Measurements from ENCODE around the gene DNM2. TPM values are rescaled to one million over a fixed set of nuclear protein-coding genes. Genes with fewer than 3 reads are reported as not detected.

Gene DNM2
- total and polyA plus RNA-seq, 7 experiments from 2014 or later, result 49.1 to 340 (median 269) TPM

- Histone ChIP-seq H3K27me3 (ENCODE audit: control insufficient read depth in 2 of 2, insufficient read depth in 2 of 2, low read length in 2 of 2) (no peaks in the 10 kb centered on the region), H3K27ac (ENCODE audit: low read depth, low read length) (no peak overlapping the region), H3K4me3 (ENCODE audit: low read length) (no peak overlapping the region), H3K36me3 (ENCODE audit: control insufficient read depth in 2 of 3, insufficient read depth in 3 of 3, low read length in 3 of 3) (peaks cover 46 to 97% (median 55%) of the 10 kb centered on the region in 3 experiments), H3K9me3 (ENCODE audit: control insufficient read depth in 2 of 3, low read length in 3 of 3) (no peaks in the 10 kb centered on the region), H3K4me1 (ENCODE audit: control insufficient read depth in 2 of 2, insufficient read depth in 2 of 2, low read length in 2 of 2) (no peaks in the 10 kb centered on the region)
- no peak overlapping the region for H3K27ac Mint-ChIP-seq
- H3K4me1 Mint-ChIP-seq, result no peaks in the 10 kb centered on the region
- no peak overlapping the region for H3K4me3 Mint-ChIP-seq
- intact Hi-C loops (cut with micrococcal nuclease), result no loop called here
- POLR2A ChIA-PET, result interaction anchor here (0.9 kb wide), 2 partner anchors 29 to 33 kb away, joined by 3 read pairs; no protein-coding TSS in a partner anchor
- DNase-seq, result no peak
- no peaks in the 10 kb centered on the region for H3K9me3 Mint-ChIP-seq
- ATAC-seq, result no peak
- CTCF ChIA-PET, result no interaction called here
- H3K27me3 Mint-ChIP-seq, result no peaks in the 10 kb centered on the region
- peaks cover 0 to 34% (median 5%) of the 10 kb centered on the region in 5 donors for H3K36me3 Mint-ChIP-seq
Observed at GRCh38 chr19:10682397-10683063, 35.3 kb upstream of the DNM2 start.

- CTCF ChIA-PET, result no interaction called here
- DNase-seq (no peak), ATAC-seq (no peak)
- H3K9me3 Mint-ChIP-seq, result no peaks in the 10 kb centered on the region
- no peaks in the 10 kb centered on the region for H3K27me3 ChIP-seq (ENCODE audit: control insufficient read depth in 2 of 2, insufficient read depth in 2 of 2, low read length in 2 of 2)
- no peaks in the 10 kb centered on the region for H3K9me3 ChIP-seq (ENCODE audit: control insufficient read depth in 2 of 3, low read length in 3 of 3)
- H3K27ac ChIP-seq (ENCODE audit: low read depth, low read length), result no peak overlapping the region
- no peaks in the 10 kb centered on the region for H3K4me1 Mint-ChIP-seq
- H3K27me3 Mint-ChIP-seq, result no peaks in the 10 kb centered on the region
- no peak overlapping the region for H3K4me3 ChIP-seq (ENCODE audit: low read length)
- peaks cover 43 to 97% (median 54%) of the 10 kb centered on the region in 3 experiments for H3K36me3 ChIP-seq (ENCODE audit: control insufficient read depth in 2 of 3, insufficient read depth in 3 of 3, low read length in 3 of 3)
- H3K4me3 Mint-ChIP-seq, result no peak overlapping the region
- no peaks in the 10 kb centered on the region for H3K4me1 ChIP-seq (ENCODE audit: control insufficient read depth in 2 of 2, insufficient read depth in 2 of 2, low read length in 2 of 2)
- peaks cover 0 to 34% (median 5%) of the 10 kb centered on the region in 5 donors for H3K36me3 Mint-ChIP-seq
- POLR2A ChIA-PET, result interaction anchor here (0.9 kb wide), 2 partner anchors 30 to 34 kb away, joined by 3 read pairs; no protein-coding TSS in a partner anchor
- no peak overlapping the region for H3K27ac Mint-ChIP-seq
- intact Hi-C loops (cut with micrococcal nuclease), result no loop called here
Observed at GRCh38 chr19:10683064-10683426, 34.8 kb upstream of the DNM2 start.

GRCh38 chr19:10683582-10683981, 34.3 kb upstream of the DNM2 start:
- no peak for ATAC-seq
- Mint-ChIP-seq H3K36me3 (peaks cover 0 to 30% (median 5%) of the 10 kb centered on the region in 5 donors), H3K4me3 (no peak overlapping the region), H3K9me3 (no peaks in the 10 kb centered on the region), H3K27me3 (no peaks in the 10 kb centered on the region), H3K4me1 (no peaks in the 10 kb centered on the region), H3K27ac (no peak overlapping the region)
- Histone ChIP-seq H3K4me3 (ENCODE audit: low read length) (no peak overlapping the region), H3K27me3 (ENCODE audit: control insufficient read depth in 2 of 2, insufficient read depth in 2 of 2, low read length in 2 of 2) (no peaks in the 10 kb centered on the region), H3K27ac (ENCODE audit: low read depth, low read length) (no peak overlapping the region), H3K9me3 (ENCODE audit: control insufficient read depth in 2 of 3, low read length in 3 of 3) (no peaks in the 10 kb centered on the region), H3K4me1 (ENCODE audit: control insufficient read depth in 2 of 2, insufficient read depth in 2 of 2, low read length in 2 of 2) (no peaks in the 10 kb centered on the region), H3K36me3 (ENCODE audit: control insufficient read depth in 2 of 3, insufficient read depth in 3 of 3, low read length in 3 of 3) (peaks cover 38 to 97% (median 49%) of the 10 kb centered on the region in 3 experiments)
- no peak for DNase-seq
- ChIA-PET POLR2A (no interaction called here), CTCF (no interaction called here)
- intact Hi-C loops (cut with micrococcal nuclease), result no loop called here

- no peak overlapping the region for H3K27ac ChIP-seq (ENCODE audit: low read depth, low read length)
Observed at GRCh38 chr19:10685210-10685609, 32.7 kb upstream of the DNM2 start.

GRCh38 chr19:10686193-10686592, 31.7 kb upstream of the DNM2 start:
- no peak overlapping the region for H3K4me3 Mint-ChIP-seq
- H3K36me3 ChIP-seq (ENCODE audit: control insufficient read depth in 2 of 3, insufficient read depth in 3 of 3, low read length in 3 of 3), result peaks cover 27 to 97% (median 33%) of the 10 kb centered on the region in 3 experiments
- no peak overlapping the region for H3K4me3 ChIP-seq (ENCODE audit: low read length)
- H3K27ac ChIP-seq (ENCODE audit: low read depth, low read length), result no peak overlapping the region
- no peaks in the 10 kb centered on the region for H3K9me3 Mint-ChIP-seq
- no peaks in the 10 kb centered on the region for H3K27me3 Mint-ChIP-seq
- no peaks in the 10 kb centered on the region for H3K4me1 ChIP-seq (ENCODE audit: control insufficient read depth in 2 of 2, insufficient read depth in 2 of 2, low read length in 2 of 2)
- H3K27ac Mint-ChIP-seq, result no peak overlapping the region
- ChIA-PET CTCF (no interaction called here), POLR2A (no interaction called here)
- H3K27me3 ChIP-seq (ENCODE audit: control insufficient read depth in 2 of 2, insufficient read depth in 2 of 2, low read length in 2 of 2), result no peaks in the 10 kb centered on the region
- no peaks in the 10 kb centered on the region for H3K9me3 ChIP-seq (ENCODE audit: control insufficient read depth in 2 of 3, low read length in 3 of 3)
- peaks cover 5 to 32% (median 7%) of the 10 kb centered on the region in 5 donors for H3K36me3 Mint-ChIP-seq
- no peak for DNase-seq
- H3K4me1 Mint-ChIP-seq, result no peaks in the 10 kb centered on the region
- ATAC-seq, result no peak
- intact Hi-C loops (cut with micrococcal nuclease), result no loop called here

More at GRCh38 chr19:10685210-10685609, 32.7 kb upstream of the DNM2 start:
- Histone ChIP-seq H3K9me3 (ENCODE audit: control insufficient read depth in 2 of 3, low read length in 3 of 3) (no peaks in the 10 kb centered on the region), H3K27me3 (ENCODE audit: control insufficient read depth in 2 of 2, insufficient read depth in 2 of 2, low read length in 2 of 2) (no peaks in the 10 kb centered on the region), H3K4me3 (ENCODE audit: low read length) (no peak overlapping the region), H3K4me1 (ENCODE audit: control insufficient read depth in 2 of 2, insufficient read depth in 2 of 2, low read length in 2 of 2) (no peaks in the 10 kb centered on the region), H3K36me3 (ENCODE audit: control insufficient read depth in 2 of 3, insufficient read depth in 3 of 3, low read length in 3 of 3) (peaks cover 36 to 97% (median 36%) of the 10 kb centered on the region in 3 experiments)
- H3K36me3 Mint-ChIP-seq, result peaks cover 5 to 32% (median 11%) of the 10 kb centered on the region in 5 donors
- H3K4me3 Mint-ChIP-seq, result no peak overlapping the region
- intact Hi-C loops (cut with micrococcal nuclease), result no loop called here
- H3K27ac Mint-ChIP-seq, result peak overlapping the region in 1 of 9 donors; percentile 45
- no peaks in the 10 kb centered on the region for H3K4me1 Mint-ChIP-seq
- POLR2A ChIA-PET, result interaction anchor here (0.8 kb wide), 1 partner anchor 10 kb away, joined by 3 read pairs; no protein-coding TSS in a partner anchor
- CTCF ChIA-PET, result no interaction called here
- ATAC-seq (no peak), DNase-seq (no peak)
- H3K27me3 Mint-ChIP-seq, result no peaks in the 10 kb centered on the region
- H3K9me3 Mint-ChIP-seq, result no peaks in the 10 kb centered on the region

- no peak overlapping the region for H3K4me3 ChIP-seq (ENCODE audit: low read length)
- POLR2A ChIA-PET, result no interaction called here
- Mint-ChIP-seq H3K4me3 (no peak overlapping the region), H3K27ac (peak overlapping the region in 1 of 9 donors; percentile 8), H3K4me1 (no peaks in the 10 kb centered on the region), H3K9me3 (no peaks in the 10 kb centered on the region), H3K36me3 (peaks cover 5 to 27% (median 6%) of the 10 kb centered on the region in 5 donors), H3K27me3 (no peaks in the 10 kb centered on the region)
- DNase-seq, result no peak
- H3K9me3 ChIP-seq (ENCODE audit: control insufficient read depth in 2 of 3, low read length in 3 of 3), result no peaks in the 10 kb centered on the region
- H3K4me1 ChIP-seq (ENCODE audit: control insufficient read depth in 2 of 2, insufficient read depth in 2 of 2, low read length in 2 of 2), result no peaks in the 10 kb centered on the region
- CTCF ChIA-PET, result no interaction called here
- ATAC-seq, result no peak
- no peak overlapping the region for H3K27ac ChIP-seq (ENCODE audit: low read depth, low read length)
- H3K36me3 ChIP-seq (ENCODE audit: control insufficient read depth in 2 of 3, insufficient read depth in 3 of 3, low read length in 3 of 3), result peaks cover 20 to 97% (median 32%) of the 10 kb centered on the region in 3 experiments
- H3K27me3 ChIP-seq (ENCODE audit: control insufficient read depth in 2 of 2, insufficient read depth in 2 of 2, low read length in 2 of 2), result no peaks in the 10 kb centered on the region
- intact Hi-C loops (cut with micrococcal nuclease), result no loop called here
Observed at GRCh38 chr19:10686661-10687517, 31.0 kb upstream of the DNM2 start.
